ENCODE measurements around the gene AP2A2. TPM values are rescaled to one million over a fixed set of nuclear protein-coding genes. Genes with fewer than 3 reads are reported as not detected.

Gene AP2A2
- total and polyA plus RNA-seq, 2 of the 4 experiments (the other 2 are of a cell fraction): 19.9 to 49.0 TPM

- no peak for ATAC-seq (ENCODE audit: low read depth)
- Histone ChIP-seq H3K9ac (ENCODE audit: low read depth, low read length) (no peak overlapping the region), H3K27ac (ENCODE audit: insufficient read depth, low read length) (no peak overlapping the region), H3K18ac (ENCODE audit: low read depth, low read length) (no peak overlapping the region), H2AFZ (replicated peaks; ENCODE audit: low read length, poor library complexity) (no peak overlapping the region), H3K9me1 (ENCODE audit: insufficient read depth, low read length) (no peaks in the 10 kb centered on the region), H3K4me1 (ENCODE audit: control insufficient read depth, insufficient read depth, low read length) (no peaks in the 10 kb centered on the region), H4K20me1 (ENCODE audit: insufficient read depth, low read length) (peaks cover 36% of the 10 kb centered on the region), H3K79me1 (ENCODE audit: low read depth in 1 of 2, low read length in 2 of 2) (peaks cover 6 to 32% of the 10 kb centered on the region in 2 experiments; a peak in 2 of 4 replicates), H3K27me3 (ENCODE audit: control insufficient read depth, insufficient read depth, low read length) (no peaks in the 10 kb centered on the region), H2BK15ac (ENCODE audit: low read depth, low read length) (no peak overlapping the region), H2BK120ac (ENCODE audit: low read depth, low read length) (no peak overlapping the region), H3K4me2 (ENCODE audit: low read depth, low read length) (no peak overlapping the region), H3K4ac (ENCODE audit: low read depth, low read length) (no peak overlapping the region), H2BK20ac (ENCODE audit: low read depth, low read length) (no peak overlapping the region), H3K56ac (ENCODE audit: extremely low read depth, insufficient read depth, low read length) (no peak overlapping the region), H4K5ac (ENCODE audit: low read depth, low read length) (no peak overlapping the region), H3K9me3 (ENCODE audit: control insufficient read depth, insufficient read depth, low read length) (no peaks in the 10 kb centered on the region), H3K23ac (ENCODE audit: low read depth, low read length) (no peak overlapping the region), H2AK9ac (replicated peaks; ENCODE audit: low read depth, low read length, poor library complexity) (peak overlapping the region; percentile 37), H3K36me3 (ENCODE audit: control insufficient read depth, insufficient read depth, low read length) (peaks cover 76% of the 10 kb centered on the region), H2BK5ac (ENCODE audit: low read depth, low read length, poor library complexity, severe bottlenecking) (no peak overlapping the region), H4K8ac (ENCODE audit: low read depth in 2 of 2, low read length in 2 of 2) (no peak overlapping the region), H2AK5ac (ENCODE audit: low read depth, low read length) (no peak overlapping the region), H4K91ac (ENCODE audit: insufficient read depth, low read depth, low read length) (no peak overlapping the region), H3K14ac (replicated peaks; ENCODE audit: low read depth, low read length) (no peak overlapping the region), H3K4me3 (ENCODE audit: insufficient read depth, low read depth, low read length) (no peak overlapping the region)
- DNase-seq: no peak
- BruUV-seq (replicated peaks): no TSS peak
- TF ChIP-seq NFE2L2 (IDR thresholded peaks at IDR 0.05; ENCODE audit: low read depth, low read length) (no peak), MAFK (IDR thresholded peaks at IDR 0.05; ENCODE audit: low read depth, low read length) (no peak), POLR2A (IDR thresholded peaks at IDR 0.05; ENCODE audit: low read depth, low read length) (no peak), MAZ (IDR thresholded peaks at IDR 0.05; ENCODE audit: borderline replicate concordance, low read depth, low read length) (no peak), FOS (IDR thresholded peaks at IDR 0.05; ENCODE audit: low read depth, low read length) (no peak), RCOR1 (IDR thresholded peaks at IDR 0.05; ENCODE audit: insufficient replicate concordance, low read length) (no peak), CHD1 (IDR thresholded peaks at IDR 0.05; ENCODE audit: low read depth, low read length) (no peak), SMC3 (IDR thresholded peaks at IDR 0.05; ENCODE audit: low read depth, low read length) (no peak), RAD21 (IDR thresholded peaks at IDR 0.05; ENCODE audit: low read length) (no peak), BHLHE40 (IDR thresholded peaks at IDR 0.05; ENCODE audit: low read depth, low read length) (no peak), CEBPB (IDR thresholded peaks at IDR 0.05; ENCODE audit: low read depth, low read length) (no peak), RFX5 (IDR thresholded peaks at IDR 0.05; ENCODE audit: low read depth, low read length) (no peak), MXI1 (IDR thresholded peaks at IDR 0.05; ENCODE audit: borderline replicate concordance, low read depth, low read length) (no peak)
- TF ChIP-seq, protein P1, sequence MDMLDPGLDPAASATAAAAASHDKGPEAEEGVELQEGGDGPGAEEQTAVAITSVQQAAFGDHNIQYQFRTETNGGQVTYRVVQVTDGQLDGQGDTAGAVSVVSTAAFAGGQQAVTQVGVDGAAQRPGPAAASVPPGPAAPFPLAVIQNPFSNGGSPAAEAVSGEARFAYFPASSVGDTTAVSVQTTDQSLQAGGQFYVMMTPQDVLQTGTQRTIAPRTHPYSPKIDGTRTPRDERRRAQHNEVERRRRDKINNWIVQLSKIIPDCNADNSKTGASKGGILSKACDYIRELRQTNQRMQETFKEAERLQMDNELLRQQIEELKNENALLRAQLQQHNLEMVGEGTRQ (IDR thresholded peaks at IDR 0.05; ENCODE audit: low read depth, low read length): no peak
- TF ChIP-seq, protein P2, sequence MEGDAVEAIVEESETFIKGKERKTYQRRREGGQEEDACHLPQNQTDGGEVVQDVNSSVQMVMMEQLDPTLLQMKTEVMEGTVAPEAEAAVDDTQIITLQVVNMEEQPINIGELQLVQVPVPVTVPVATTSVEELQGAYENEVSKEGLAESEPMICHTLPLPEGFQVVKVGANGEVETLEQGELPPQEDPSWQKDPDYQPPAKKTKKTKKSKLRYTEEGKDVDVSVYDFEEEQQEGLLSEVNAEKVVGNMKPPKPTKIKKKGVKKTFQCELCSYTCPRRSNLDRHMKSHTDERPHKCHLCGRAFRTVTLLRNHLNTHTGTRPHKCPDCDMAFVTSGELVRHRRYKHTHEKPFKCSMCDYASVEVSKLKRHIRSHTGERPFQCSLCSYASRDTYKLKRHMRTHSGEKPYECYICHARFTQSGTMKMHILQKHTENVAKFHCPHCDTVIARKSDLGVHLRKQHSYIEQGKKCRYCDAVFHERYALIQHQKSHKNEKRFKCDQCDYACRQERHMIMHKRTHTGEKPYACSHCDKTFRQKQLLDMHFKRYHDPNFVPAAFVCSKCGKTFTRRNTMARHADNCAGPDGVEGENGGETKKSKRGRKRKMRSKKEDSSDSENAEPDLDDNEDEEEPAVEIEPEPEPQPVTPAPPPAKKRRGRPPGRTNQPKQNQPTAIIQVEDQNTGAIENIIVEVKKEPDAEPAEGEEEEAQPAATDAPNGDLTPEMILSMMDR (conservative IDR thresholded peaks at IDR 0.05; ENCODE audit: low read depth, low read length): no peak
- TF ChIP-seq, protein P3, sequence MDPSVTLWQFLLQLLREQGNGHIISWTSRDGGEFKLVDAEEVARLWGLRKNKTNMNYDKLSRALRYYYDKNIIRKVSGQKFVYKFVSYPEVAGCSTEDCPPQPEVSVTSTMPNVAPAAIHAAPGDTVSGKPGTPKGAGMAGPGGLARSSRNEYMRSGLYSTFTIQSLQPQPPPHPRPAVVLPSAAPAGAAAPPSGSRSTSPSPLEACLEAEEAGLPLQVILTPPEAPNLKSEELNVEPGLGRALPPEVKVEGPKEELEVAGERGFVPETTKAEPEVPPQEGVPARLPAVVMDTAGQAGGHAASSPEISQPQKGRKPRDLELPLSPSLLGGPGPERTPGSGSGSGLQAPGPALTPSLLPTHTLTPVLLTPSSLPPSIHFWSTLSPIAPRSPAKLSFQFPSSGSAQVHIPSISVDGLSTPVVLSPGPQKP (IDR thresholded peaks at IDR 0.05; ENCODE audit: borderline replicate concordance, low read depth, low read length): no peak
- in situ Hi-C loops (cut with MboI; ENCODE audit: low sequenced_read_pairs) (no loop called here), dilution Hi-C loops (cut with HindIII; ENCODE audit: low sequenced_read_pairs, unreplicated experiment) (no loop called here), intact Hi-C loops (cut with micrococcal nuclease) (no loop called here)
- ChIA-PET POLR2A (ENCODE audit: unreplicated experiment) (no interaction called here), CTCF (no interaction called here)
- WGBS, 2 experiments (ENCODE audit: extremely low coverage in 2 of 2, insufficient read length in 1 of 2): 91% methylated on average over 5 of the region's 16 CpGs; no CpG with 5 or more reads in 1 of the 2 experiments
These were observed 66.9 kb downstream of the AP2A2 start for GRCh38 chr11:992577-992976.

All from IMR-90 (cell line).